B cell (primary cell): ENCODE measurements around the gene ADGRD1. TPM values are rescaled to one million over a fixed set of nuclear protein-coding genes. Genes with fewer than 3 reads are reported as not detected.

Source experiments
- ATAC-seq: fragments of 200-7000 bp; cut with Tn5 transposase; one replicate; pipeline ENCODE4 v1.10.0; 2021; ENCODE audit warnings: low read depth, mild to moderate bottlenecking, moderate number of reproducible peaks, moderate library complexity
- CTCF ChIA-PET: fragments of 350-600 bp; sonication (Branson Sonifier 250); formaldehyde crosslinking; loops from one replicate; lab custom pipeline; 2021; ENCODE audit warnings: antibody characterized with exemption, inconsistent platforms; lab: Charles Lee
- POLR2A ChIA-PET: fragments of 350-600 bp; sonication (Branson Sonifier 250); formaldehyde crosslinking; loops from one replicate; lab custom pipeline; 2021; ENCODE audit warnings: antibody characterized with exemption; lab: Charles Lee
- DNase-seq: peaks from one replicate; pipeline ENCODE4 v3.0.0; 2013
- H2AFZ ChIP-seq: 2 replicates; pipeline ENCODE4 v1.6.1; 2012; ENCODE audit warnings: mild to moderate bottlenecking, low read depth, low read length; ENCODE audit not compliant: insufficient read depth, poor library complexity, severe bottlenecking
- H3K27ac ChIP-seq, 2 donors: 1 replicate in 1 of 2; 2 replicates in 1 of 2; pipeline ENCODE4 v1.5.1; 2012 to 2013; ENCODE audit warnings: low read length in 2 of 2, mild to moderate bottlenecking in 2 of 2, moderate library complexity in 1 of 2
- H3K27me3 ChIP-seq, 4 experiments: fragments of 200-600 bp in 1 of 4; sonication (generic) in 1 of 4; replicated peaks in 1 of 4; 1 replicate in 2 of 4; 2 replicates in 2 of 4; pipeline versions ENCODE4 v1.6.1 to v1.7.0; 2013 to 2016; ENCODE audit warnings: low read length in 3 of 4, mild to moderate bottlenecking in 2 of 4, mixed read lengths in 1 of 4, moderate library complexity in 1 of 4; ENCODE audit not compliant: insufficient read depth in 4 of 4, control insufficient read depth in 3 of 4; ENCODE audit errors: control extremely low read depth in 1 of 4
- H3K36me3 ChIP-seq, 2 experiments: replicated peaks in 1 of 2; 1 replicate in 1 of 2; 2 replicates in 1 of 2; pipeline versions ENCODE4 v1.6.1 to v1.7.1; 2013; ENCODE audit warnings: low read length in 1 of 2; ENCODE audit not compliant: insufficient read depth in 2 of 2, control insufficient read depth in 1 of 2; ENCODE audit errors: control extremely low read depth in 1 of 2, extremely low read depth in 1 of 2
- H3K4me1 ChIP-seq, 2 donors: fragments of 200-600 bp in 1 of 2; sonication (generic) in 1 of 2; 1 replicate in 1 of 2; 2 replicates in 1 of 2; pipeline versions ENCODE4 v1.5.1 to v1.6.1; 2013 to 2017; ENCODE audit warnings: low read length in 2 of 2; ENCODE audit not compliant: control insufficient read depth in 2 of 2, insufficient read depth in 2 of 2
- H3K4me2 ChIP-seq: replicated peaks from 2 replicates; pipeline ENCODE3; 2012; ENCODE audit warnings: mild to moderate bottlenecking, low read depth, low read length; ENCODE audit not compliant: poor library complexity, severe bottlenecking
- H3K4me3 ChIP-seq, 5 experiments: fragments of 200-600 bp in 1 of 5; sonication (generic) in 1 of 5; 1 replicate in 3 of 5; 2 replicates in 2 of 5; pipeline versions ENCODE4 v1.5.1 to v1.7.0; 2011 to 2016; ENCODE audit warnings: low read length in 4 of 5, mild to moderate bottlenecking in 4 of 5, low read depth in 2 of 5, control low read depth in 1 of 5, moderate library complexity in 1 of 5; ENCODE audit not compliant: insufficient read depth in 1 of 5; ENCODE audit errors: control extremely low read depth in 1 of 5, extremely low read depth in 1 of 5
- H3K79me2 ChIP-seq: fragments of 200-600 bp; sonication (generic); one replicate; pipeline ENCODE4 v1.6.0; 2016; ENCODE audit warnings: low read length; ENCODE audit not compliant: control insufficient read depth, insufficient read depth
- H3K9ac ChIP-seq: fragments of 200-600 bp; sonication (generic); 2 replicates; pipeline ENCODE4 v1.6.1; 2017; ENCODE audit warnings: mild to moderate bottlenecking, low read length, moderate library complexity
- H3K9me3 ChIP-seq, 3 donors: one replicate each; pipeline versions ENCODE4 v1.6.1 to v1.7.1; 2013; ENCODE audit warnings: low read length in 2 of 3; ENCODE audit not compliant: control insufficient read depth in 2 of 3, insufficient read depth in 1 of 3; ENCODE audit errors: control extremely low read depth in 1 of 3
- H4K20me1 ChIP-seq: 2 replicates; pipeline ENCODE4 v1.6.0; 2012; ENCODE audit warnings: mild to moderate bottlenecking, low read length; ENCODE audit not compliant: insufficient read depth, control insufficient read depth, poor library complexity, severe bottlenecking
- H3K27ac Mint-ChIP-seq: one replicate; pipeline ENCODE4 v1.8.0; 2021; ENCODE audit warnings: mixed read lengths
- H3K27me3 Mint-ChIP-seq: one replicate; pipeline ENCODE4 v1.8.0; 2021; ENCODE audit warnings: mixed read lengths
- H3K4me1 Mint-ChIP-seq: one replicate; pipeline ENCODE4 v1.8.0; 2021; ENCODE audit warnings: mixed read lengths
- H3K4me3 Mint-ChIP-seq: one replicate; pipeline ENCODE4 v1.8.0; 2021; ENCODE audit warnings: mixed read lengths
- H3K9me3 Mint-ChIP-seq: one replicate; pipeline ENCODE4 v1.8.0; 2022; ENCODE audit warnings: mixed read lengths; ENCODE audit not compliant: insufficient read depth
- EZH2 ChIP-seq: IDR thresholded peaks from 2 replicates; pipeline ENCODE4 v1.6.1; 2012; ENCODE audit warnings: borderline replicate concordance, low read depth, mild to moderate bottlenecking, moderate library complexity, low read length; ENCODE audit not compliant: insufficient read depth, poor library complexity, severe bottlenecking
- WGBS: methylation state at CpG from one replicate; pipeline ENCODE4 v1.1.5; 2013; ENCODE audit warnings: missing lambda C conversion rate; ENCODE audit not compliant: insufficient coverage; 5-methylcytosine and 5-hydroxymethylcytosine counted together
- intact Hi-C: fragments of 100-400 bp; cut with micrococcal nuclease; formaldehyde crosslinking; loops from one replicate; pipeline ENCODE4 v1.10.0; 2022
- polyA plus RNA-seq: library from polyadenylated mRNA; depleted of rRNA; stranded (reverse); fragments of >200 nt; gene quantifications from 2 replicates; pipeline ENCODE4 v1.2.3, GENCODE V29; 2012
- total RNA-seq, 2 donors: library from RNA; stranded (reverse); fragments of 120-200 nt in 1 of 2; gene quantifications; 1 replicate in 1 of 2; 2 replicates in 1 of 2; pipeline versions ENCODE4 v1.2.3 to v1.2.4, GENCODE V29; 2013 to 2022
- TF ChIP-seq, protein P1 (sequence below): fragments of 200-600 bp; IDR thresholded peaks from one replicate; pipeline ENCODE4 v1.8.0; 2022; ENCODE audit warnings: antibody characterized with exemption, mild to moderate bottlenecking

ADGRD1 gene
- total and polyA plus RNA-seq, 2 donors (not counting 1 experiment from before 2014, with no cell fraction given) = 1.1 to 2.2 TPM

DNA sequence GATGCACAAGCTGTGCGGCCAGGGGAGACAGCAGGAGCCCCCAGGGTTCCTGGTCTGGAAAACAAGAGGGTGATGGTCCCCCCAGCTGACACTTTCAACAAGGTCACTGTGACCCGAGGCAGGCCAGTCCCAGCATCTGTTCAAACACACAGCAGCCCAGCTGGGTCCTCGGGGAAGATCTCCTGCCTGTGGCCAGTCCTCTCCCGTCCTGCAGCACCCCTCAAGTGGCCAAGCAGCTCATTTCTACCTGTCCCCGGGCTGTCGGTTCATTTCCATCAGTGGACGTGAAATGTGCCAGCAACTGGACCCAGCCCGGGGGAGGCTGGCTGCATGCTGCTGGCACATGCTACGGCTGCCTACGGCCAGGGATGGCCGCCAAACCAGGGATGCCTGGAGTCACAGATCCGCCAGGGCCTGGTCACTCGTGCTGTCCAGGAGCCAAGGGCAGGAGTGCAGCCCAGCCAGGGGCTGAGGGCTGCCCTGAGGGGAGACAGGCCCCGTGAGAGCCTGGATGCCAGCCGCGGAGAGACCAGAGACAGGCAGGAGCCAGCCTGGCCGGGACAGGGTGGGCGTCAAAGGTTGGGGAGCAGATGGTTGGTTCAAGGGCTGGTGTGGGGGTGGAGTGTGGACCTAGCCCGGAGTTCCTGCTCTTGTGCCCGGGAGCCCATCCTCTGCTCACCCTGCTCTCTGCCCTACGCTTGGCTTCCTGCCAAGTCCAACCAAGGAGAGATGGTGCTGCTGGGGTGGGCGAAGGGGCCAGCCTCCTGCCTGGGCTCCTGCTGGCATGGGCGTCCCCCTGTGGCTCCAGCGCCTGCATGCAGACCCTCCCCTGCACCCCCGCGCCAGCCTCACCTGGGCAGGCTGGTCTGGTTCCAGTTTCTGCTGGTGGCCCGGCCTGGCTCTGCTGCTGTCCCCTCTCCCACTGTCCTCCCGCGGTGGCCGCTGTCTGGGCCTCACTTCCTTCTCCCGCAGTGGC is 143.8 kb downstream of the ADGRD1 start:
- Histone ChIP-seq H4K20me1 (no peaks in the 10 kb centered on the region), H3K27me3 (peaks cover 0 to 8% (median 0%) of the 10 kb centered on the region in 4 experiments), H3K4me1 (peaks cover 22 to 34% of the 10 kb centered on the region in 2 donors), H2AFZ (no peak overlapping the region), H3K79me2 (no peaks in the 10 kb centered on the region), H3K9ac (no peak overlapping the region), H3K4me2 (no peak overlapping the region), H3K36me3 (no peaks in the 10 kb centered on the region), H3K9me3 (peaks cover 0 to 10% (median 0%) of the 10 kb centered on the region in 3 donors), H3K27ac (no peak overlapping the region), H3K4me3 (no peak overlapping the region)
- H3K27ac Mint-ChIP-seq = no peak overlapping the region
- ATAC-seq = no peak
- no peaks in the 10 kb centered on the region for H3K9me3 Mint-ChIP-seq
- DNase-seq = no peak
- intact Hi-C loops = no loop called here
- TF ChIP-seq EZH2 = no peak
- TF ChIP-seq, protein P1, sequence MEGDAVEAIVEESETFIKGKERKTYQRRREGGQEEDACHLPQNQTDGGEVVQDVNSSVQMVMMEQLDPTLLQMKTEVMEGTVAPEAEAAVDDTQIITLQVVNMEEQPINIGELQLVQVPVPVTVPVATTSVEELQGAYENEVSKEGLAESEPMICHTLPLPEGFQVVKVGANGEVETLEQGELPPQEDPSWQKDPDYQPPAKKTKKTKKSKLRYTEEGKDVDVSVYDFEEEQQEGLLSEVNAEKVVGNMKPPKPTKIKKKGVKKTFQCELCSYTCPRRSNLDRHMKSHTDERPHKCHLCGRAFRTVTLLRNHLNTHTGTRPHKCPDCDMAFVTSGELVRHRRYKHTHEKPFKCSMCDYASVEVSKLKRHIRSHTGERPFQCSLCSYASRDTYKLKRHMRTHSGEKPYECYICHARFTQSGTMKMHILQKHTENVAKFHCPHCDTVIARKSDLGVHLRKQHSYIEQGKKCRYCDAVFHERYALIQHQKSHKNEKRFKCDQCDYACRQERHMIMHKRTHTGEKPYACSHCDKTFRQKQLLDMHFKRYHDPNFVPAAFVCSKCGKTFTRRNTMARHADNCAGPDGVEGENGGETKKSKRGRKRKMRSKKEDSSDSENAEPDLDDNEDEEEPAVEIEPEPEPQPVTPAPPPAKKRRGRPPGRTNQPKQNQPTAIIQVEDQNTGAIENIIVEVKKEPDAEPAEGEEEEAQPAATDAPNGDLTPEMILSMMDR = no peak
- ChIA-PET CTCF (interaction anchor here (2.6 kb wide), 1 partner anchor 8 kb away, joined by 8 read pairs; no protein-coding TSS in a partner anchor), POLR2A (no interaction called here)
- peaks cover 18% of the 10 kb centered on the region for H3K4me1 Mint-ChIP-seq
- 85% methylated on average over 31 of the region's 31 CpGs for WGBS
- H3K4me3 Mint-ChIP-seq = no peak overlapping the region
- no peaks in the 10 kb centered on the region for H3K27me3 Mint-ChIP-seq
